Kidney epithelial cell (primary cell): ENCODE results near the gene DPYD. TPM values are rescaled to one million over a fixed set of nuclear protein-coding genes. Genes with fewer than 3 reads are reported as not detected.

Experiments used
- DNase-seq: peaks from one replicate; pipeline ENCODE4 v3.0.0-alpha.2; 2010; ENCODE audit warnings: low read depth
- H3K27me3 ChIP-seq: 2 replicates; pipeline ENCODE4 v1.6.0; 2011; ENCODE audit warnings: low read length; ENCODE audit not compliant: control insufficient read depth, insufficient read depth
- H3K36me3 ChIP-seq: 2 replicates; pipeline ENCODE4 v1.5.1; 2011; ENCODE audit warnings: low read length; ENCODE audit not compliant: control insufficient read depth, insufficient read depth
- H3K4me3 ChIP-seq: 2 replicates; pipeline ENCODE4 v1.5.1; 2011; ENCODE audit warnings: low read depth, mild to moderate bottlenecking, control low read depth, low read length
- total RNA-seq: library from RNA; depleted of rRNA; stranded (reverse); fragments of >200 nt; gene quantifications from 2 replicates; pipeline ENCODE4 v1.2.3, GENCODE V29; 2015
- TF ChIP-seq, protein P1 (sequence below): IDR thresholded peaks from 2 replicates; pipeline ENCODE4 v1.5.1; 2011; ENCODE audit warnings: mild to moderate bottlenecking, moderate library complexity, low read length, control low read depth, inconsistent platforms; ENCODE audit not compliant: insufficient read depth, poor library complexity, severe bottlenecking

The DPYD gene
- total RNA-seq, 1 donor from 2014 or later: 1.6 TPM

DNA sequence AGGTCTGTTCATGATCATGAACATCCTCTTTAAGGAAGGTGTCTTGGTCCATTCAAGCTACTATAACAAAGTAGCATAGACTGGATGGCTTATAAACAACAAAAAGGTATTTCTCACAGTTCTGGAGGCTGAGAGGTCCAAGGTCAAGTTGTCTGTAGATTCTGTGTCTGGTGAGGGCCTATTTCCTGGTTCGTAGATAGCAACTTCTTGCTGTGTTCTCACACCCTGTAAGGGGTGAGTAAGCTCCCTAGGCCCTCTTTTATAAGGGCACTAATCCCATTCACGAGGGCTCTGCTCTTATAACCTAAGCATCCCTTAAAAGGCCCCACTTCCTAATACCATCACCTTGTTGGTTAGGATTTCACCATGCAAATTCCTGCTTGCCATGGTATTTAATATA, 851.5 kb downstream of the DPYD start:
- no peak for DNase-seq
- H3K4me3 ChIP-seq: no peak overlapping the region
- TF ChIP-seq, protein P1, sequence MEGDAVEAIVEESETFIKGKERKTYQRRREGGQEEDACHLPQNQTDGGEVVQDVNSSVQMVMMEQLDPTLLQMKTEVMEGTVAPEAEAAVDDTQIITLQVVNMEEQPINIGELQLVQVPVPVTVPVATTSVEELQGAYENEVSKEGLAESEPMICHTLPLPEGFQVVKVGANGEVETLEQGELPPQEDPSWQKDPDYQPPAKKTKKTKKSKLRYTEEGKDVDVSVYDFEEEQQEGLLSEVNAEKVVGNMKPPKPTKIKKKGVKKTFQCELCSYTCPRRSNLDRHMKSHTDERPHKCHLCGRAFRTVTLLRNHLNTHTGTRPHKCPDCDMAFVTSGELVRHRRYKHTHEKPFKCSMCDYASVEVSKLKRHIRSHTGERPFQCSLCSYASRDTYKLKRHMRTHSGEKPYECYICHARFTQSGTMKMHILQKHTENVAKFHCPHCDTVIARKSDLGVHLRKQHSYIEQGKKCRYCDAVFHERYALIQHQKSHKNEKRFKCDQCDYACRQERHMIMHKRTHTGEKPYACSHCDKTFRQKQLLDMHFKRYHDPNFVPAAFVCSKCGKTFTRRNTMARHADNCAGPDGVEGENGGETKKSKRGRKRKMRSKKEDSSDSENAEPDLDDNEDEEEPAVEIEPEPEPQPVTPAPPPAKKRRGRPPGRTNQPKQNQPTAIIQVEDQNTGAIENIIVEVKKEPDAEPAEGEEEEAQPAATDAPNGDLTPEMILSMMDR: no peak
- H3K36me3 ChIP-seq: no peaks in the 10 kb centered on the region
- H3K27me3 ChIP-seq: no peaks in the 10 kb centered on the region

DNA sequence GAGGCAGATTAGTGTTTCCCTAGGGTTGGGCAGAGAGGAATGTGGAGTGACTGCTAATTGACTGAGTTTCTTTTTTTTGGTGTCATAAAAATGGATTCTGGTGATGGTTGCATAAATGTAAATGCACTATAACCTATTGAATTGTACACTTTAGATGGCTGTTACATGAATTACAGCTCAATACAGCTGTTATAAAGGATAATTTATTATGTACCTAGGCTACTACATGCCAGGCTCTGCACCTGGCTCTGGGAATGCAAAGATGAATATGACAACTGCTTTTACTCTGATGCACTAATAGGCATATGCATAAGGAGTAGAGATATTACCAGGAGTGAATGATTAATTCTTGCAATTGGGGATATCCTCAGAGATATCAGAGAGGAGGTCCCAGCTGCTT, 854.0 kb downstream of the DPYD start:
- no peak for DNase-seq
- TF ChIP-seq, protein P1: no peak
- no peaks in the 10 kb centered on the region for H3K27me3 ChIP-seq
- no peak overlapping the region for H3K4me3 ChIP-seq
- H3K36me3 ChIP-seq: no peaks in the 10 kb centered on the region

DNA sequence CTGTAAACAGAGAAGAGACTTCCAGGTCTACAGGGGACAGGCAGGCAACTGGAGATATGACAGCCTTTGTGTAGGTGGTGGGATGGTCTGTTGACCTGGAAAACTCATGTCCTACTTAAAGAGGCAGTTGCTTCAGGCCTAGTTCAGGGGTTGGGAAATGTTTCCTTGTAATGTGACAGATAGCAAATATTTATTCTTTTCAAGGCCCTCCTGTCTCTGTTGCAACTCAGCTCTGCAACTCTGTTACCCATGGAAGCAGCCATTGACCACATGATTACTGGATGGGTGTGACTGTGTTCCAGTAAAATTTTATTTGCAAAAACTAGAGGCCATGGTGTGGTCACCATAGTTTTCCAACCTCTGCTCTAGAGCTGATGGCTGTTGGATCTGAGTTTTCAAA, 857.3 kb downstream of the DPYD start:
- DNase-seq: no peak
- no peaks in the 10 kb centered on the region for H3K27me3 ChIP-seq
- H3K4me3 ChIP-seq: no peak overlapping the region
- no peaks in the 10 kb centered on the region for H3K36me3 ChIP-seq
- TF ChIP-seq, protein P1: no peak

DNA sequence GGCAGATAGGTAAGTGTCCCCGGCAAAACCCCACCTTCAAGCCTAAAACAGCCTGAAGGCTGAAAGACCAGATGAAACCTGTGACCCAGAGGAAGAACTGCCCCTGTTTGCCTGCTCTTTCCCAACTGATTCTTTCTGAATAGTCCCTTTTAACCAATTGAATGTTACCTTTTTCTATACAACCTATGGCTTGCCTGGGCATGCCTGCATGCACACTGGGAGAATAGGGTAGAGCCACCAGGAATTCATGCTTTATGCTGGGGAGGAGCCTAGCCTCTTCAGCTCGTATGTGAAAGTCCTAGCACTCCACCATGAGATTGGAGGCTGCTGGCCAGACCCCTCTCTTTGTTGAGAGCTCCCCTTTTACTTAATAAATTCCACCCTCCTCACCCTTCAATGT, 859.2 kb downstream of the DPYD start:
- H3K4me3 ChIP-seq: no peak overlapping the region
- TF ChIP-seq, protein P1: no peak
- H3K27me3 ChIP-seq: no peaks in the 10 kb centered on the region
- DNase-seq: no peak
- H3K36me3 ChIP-seq: no peaks in the 10 kb centered on the region

DNA sequence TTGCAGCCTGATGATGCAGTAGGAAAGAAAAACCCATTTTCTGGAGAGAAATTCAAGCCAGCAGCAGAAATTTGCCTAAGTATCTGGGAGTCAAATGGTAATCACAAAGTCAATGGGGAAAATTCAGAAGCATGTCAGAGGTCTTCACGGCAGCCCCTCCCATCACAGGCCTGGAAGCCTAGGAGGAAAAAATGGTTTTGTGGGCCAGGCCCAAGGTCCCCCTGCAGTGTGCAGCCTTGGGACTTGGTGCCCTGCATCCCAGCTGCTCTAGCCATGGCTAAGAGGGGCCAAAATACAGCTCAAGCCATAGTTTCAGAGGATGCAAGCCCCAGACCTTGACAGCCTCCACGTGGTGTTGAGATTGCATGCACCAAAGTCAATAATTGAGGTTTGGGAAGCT, 864.4 kb downstream of the DPYD start:
- DNase-seq: no peak
- TF ChIP-seq, protein P1: no peak
- no peaks in the 10 kb centered on the region for H3K27me3 ChIP-seq
- no peaks in the 10 kb centered on the region for H3K36me3 ChIP-seq
- H3K4me3 ChIP-seq: no peak overlapping the region

DNA sequence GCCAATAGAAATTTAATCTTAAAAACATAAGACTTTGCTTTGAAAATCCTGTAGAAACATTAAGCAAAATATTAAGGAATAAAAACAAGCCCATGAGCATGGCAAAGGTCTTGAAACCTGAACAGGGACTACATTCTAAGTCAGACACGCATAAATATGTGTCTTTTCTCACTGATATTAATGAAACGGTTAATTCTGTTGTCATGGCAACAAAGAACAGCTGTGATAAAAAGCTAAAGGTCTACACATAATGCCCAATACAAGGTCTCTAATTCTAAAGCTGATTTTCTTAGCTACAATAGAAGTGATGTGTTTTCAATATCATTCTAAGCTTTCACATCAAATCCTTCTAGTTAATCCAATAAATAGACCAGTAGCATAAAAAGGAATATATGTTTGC, 867.6 kb downstream of the DPYD start:
- H3K27me3 ChIP-seq: no peaks in the 10 kb centered on the region
- H3K36me3 ChIP-seq: no peaks in the 10 kb centered on the region
- no peak for DNase-seq
- H3K4me3 ChIP-seq: no peak overlapping the region
- TF ChIP-seq, protein P1: no peak
